Measurements from ENCODE around the gene KNDC1.

The KNDC1 gene

DNA sequence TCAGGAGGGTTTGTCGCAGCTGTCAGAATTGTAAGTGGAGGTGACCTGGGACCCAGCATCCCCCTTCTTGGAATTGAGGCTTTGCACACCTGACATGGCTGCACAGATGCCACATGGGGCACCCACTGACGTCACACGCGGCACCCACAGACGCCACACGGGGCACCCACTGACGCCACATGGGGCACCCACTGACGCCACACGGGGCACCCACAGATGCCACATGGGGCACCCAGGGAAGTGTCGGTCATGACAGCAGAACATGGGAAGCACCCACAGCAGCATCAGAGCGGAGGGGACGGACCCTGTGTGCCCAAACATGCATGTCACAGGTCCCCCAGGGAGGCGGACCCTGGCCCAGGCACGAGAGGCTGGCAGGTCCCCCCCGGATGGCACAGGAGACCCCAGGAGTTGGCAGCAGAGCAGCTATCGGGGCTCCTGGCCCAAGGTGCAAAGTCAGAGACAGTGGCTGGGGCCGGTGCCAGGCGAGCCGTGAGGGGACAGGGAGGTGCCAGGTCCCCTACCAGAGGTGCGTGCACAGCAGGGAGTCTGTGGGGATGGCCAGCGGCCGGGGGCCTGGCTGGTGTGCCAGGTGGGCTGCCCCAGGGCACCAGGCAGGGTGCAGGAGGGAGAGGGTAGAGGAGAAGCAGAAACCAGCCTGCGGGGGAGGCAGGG, 21.1 kb downstream of the KNDC1 start:
- H3K9me3 ChIP-seq (ENCODE audit: low read depth, low read length), result no peaks in the 10 kb centered on the region
- H3K4me3 ChIP-seq, result no peak overlapping the region
- no peak overlapping the region for H3K27ac ChIP-seq
- TF ChIP-seq POLR2AphosphoS5 (IDR thresholded peaks at IDR 0.05; ENCODE audit: borderline replicate concordance, low read depth, low read length), result no peak
- TF ChIP-seq EZH2 (IDR thresholded peaks at IDR 0.05), result no peak
- no peak for TF ChIP-seq FOXP2 (optimal IDR thresholded peaks at IDR 0.05; ENCODE audit: control extremely low read depth, extremely low read length, insufficient read depth)
- no peak for DNase-seq (ENCODE audit: low read depth, low spot score)
- no peak overlapping the region for H3K9ac ChIP-seq (ENCODE audit: insufficient read length)
- H3K36me3 ChIP-seq (ENCODE audit: insufficient read depth, low read length), result no peaks in the 10 kb centered on the region

DNA sequence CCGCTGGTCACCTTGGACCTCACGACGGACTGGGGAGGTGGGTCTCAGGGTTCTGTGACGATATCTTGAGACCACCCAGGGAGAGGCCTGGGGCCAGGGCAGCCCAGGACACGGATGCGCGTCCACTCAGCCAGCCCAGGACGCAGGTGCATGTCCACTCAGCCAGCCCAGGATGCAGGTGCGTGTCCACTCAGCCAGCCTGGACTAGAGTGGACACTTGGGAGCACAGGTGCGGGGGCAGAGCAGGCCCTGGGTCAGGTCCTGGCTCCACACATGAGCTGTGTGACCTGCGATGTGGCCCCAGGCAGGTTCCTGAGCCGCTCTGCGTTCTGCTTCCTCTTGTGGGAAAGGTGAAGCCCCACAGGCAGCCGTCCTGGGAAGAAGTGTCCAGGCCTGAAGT, 22.2 kb downstream of the KNDC1 start:
- DNase-seq (ENCODE audit: low read depth, low spot score), result no peak
- H3K27ac ChIP-seq, result no peak overlapping the region
- no peak overlapping the region for H3K9ac ChIP-seq (ENCODE audit: insufficient read length)
- H3K4me3 ChIP-seq, result no peak overlapping the region
- TF ChIP-seq EZH2 (IDR thresholded peaks at IDR 0.05) (no peak), POLR2AphosphoS5 (IDR thresholded peaks at IDR 0.05; ENCODE audit: borderline replicate concordance, low read depth, low read length) (no peak), FOXP2 (optimal IDR thresholded peaks at IDR 0.05; ENCODE audit: control extremely low read depth, extremely low read length, insufficient read depth) (no peak)
- H3K36me3 ChIP-seq (ENCODE audit: insufficient read depth, low read length), result no peaks in the 10 kb centered on the region
- H3K9me3 ChIP-seq (ENCODE audit: low read depth, low read length), result no peaks in the 10 kb centered on the region

DNA sequence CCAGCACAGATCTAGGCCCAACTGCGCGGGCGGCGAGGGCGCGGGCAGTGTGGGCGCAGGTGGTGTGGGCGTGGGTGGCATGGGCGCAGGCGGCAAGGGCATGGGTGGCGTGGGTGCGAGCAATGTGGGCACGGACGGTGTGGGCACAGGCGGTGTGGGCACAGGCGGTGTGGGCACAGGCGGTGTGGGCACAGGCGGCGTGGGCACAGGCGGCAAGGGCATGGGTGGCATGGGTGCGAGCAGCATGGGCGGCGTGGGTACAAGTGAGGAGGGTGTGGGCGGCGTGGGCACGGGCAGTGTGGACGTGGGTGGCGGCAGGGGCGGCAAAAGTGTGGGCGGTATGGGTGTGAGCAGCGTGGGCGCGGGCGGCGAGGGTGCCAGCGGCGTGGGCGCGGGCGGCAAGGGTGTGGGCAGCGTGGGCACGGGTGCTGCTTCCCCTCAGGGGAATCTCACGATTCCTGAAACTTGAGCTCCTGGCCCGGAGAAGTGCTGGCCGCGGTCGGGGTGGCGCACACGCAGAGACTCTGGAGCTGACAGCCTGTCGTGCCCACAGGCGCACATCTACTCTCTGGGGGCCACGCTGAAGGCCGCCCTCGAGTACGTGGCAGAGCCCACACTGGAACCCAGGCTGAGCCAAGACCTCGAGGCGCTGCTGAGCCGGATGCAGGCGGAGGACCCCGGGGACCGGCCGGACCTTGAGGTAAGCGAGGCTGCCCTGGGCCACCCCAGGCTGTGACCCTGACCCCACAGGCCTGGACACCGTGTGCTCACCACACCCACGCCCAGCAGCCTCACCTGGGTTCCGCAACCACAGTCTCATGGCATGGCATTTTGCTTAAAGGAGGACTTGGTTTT, 23.0 kb downstream of the KNDC1 start:
- TF ChIP-seq EZH2 (IDR thresholded peaks at IDR 0.05), result no peak
- no peak for TF ChIP-seq FOXP2 (optimal IDR thresholded peaks at IDR 0.05; ENCODE audit: control extremely low read depth, extremely low read length, insufficient read depth)
- TF ChIP-seq POLR2AphosphoS5 (IDR thresholded peaks at IDR 0.05; ENCODE audit: borderline replicate concordance, low read depth, low read length), result no peak
- Histone ChIP-seq H3K36me3 (ENCODE audit: insufficient read depth, low read length) (no peaks in the 10 kb centered on the region), H3K4me3 (no peak overlapping the region), H3K27ac (no peak overlapping the region), H3K9me3 (ENCODE audit: low read depth, low read length) (no peaks in the 10 kb centered on the region), H3K9ac (ENCODE audit: insufficient read length) (no peak overlapping the region)
- DNase-seq (ENCODE audit: low read depth, low spot score), result no peak

DNA sequence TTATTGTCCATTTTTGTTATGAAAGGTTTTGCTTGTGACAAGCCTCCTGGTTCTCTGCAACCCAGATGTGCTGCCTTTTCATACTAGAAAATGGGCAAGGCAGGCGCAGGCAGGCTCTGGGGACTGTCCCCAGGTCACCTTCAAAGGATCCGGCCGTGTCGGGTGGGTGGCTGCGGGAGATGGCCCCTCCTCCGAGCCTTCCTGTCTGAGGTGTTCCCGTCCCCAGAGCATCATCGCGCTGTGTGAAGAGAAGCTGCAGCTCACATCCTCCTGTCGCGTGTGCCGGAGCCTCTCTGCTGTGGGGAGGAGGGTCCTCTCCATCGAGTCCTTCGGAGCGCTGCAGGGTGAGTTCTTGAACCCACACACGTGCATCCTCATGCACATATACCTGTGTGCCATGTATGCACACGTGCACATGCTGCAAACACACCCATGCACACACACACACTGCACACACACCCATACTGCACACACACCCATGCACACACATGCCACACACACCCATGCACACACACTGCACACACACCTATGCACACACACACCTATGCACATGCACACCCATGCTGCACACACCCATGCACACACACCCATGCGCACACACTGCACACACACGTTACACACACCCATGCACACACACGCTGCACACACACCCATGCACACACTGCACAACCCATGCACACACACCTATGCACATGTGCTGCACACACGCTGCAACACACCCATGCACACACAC, 23.8 kb downstream of the KNDC1 start:
- Histone ChIP-seq H3K36me3 (ENCODE audit: insufficient read depth, low read length) (no peaks in the 10 kb centered on the region), H3K9ac (ENCODE audit: insufficient read length) (no peak overlapping the region), H3K9me3 (ENCODE audit: low read depth, low read length) (no peaks in the 10 kb centered on the region), H3K4me3 (no peak overlapping the region), H3K27ac (no peak overlapping the region)
- TF ChIP-seq POLR2AphosphoS5 (IDR thresholded peaks at IDR 0.05; ENCODE audit: borderline replicate concordance, low read depth, low read length) (no peak), EZH2 (IDR thresholded peaks at IDR 0.05) (no peak), FOXP2 (optimal IDR thresholded peaks at IDR 0.05; ENCODE audit: control extremely low read depth, extremely low read length, insufficient read depth) (no peak)
- no peak for DNase-seq (ENCODE audit: low read depth, low spot score)

DNA sequence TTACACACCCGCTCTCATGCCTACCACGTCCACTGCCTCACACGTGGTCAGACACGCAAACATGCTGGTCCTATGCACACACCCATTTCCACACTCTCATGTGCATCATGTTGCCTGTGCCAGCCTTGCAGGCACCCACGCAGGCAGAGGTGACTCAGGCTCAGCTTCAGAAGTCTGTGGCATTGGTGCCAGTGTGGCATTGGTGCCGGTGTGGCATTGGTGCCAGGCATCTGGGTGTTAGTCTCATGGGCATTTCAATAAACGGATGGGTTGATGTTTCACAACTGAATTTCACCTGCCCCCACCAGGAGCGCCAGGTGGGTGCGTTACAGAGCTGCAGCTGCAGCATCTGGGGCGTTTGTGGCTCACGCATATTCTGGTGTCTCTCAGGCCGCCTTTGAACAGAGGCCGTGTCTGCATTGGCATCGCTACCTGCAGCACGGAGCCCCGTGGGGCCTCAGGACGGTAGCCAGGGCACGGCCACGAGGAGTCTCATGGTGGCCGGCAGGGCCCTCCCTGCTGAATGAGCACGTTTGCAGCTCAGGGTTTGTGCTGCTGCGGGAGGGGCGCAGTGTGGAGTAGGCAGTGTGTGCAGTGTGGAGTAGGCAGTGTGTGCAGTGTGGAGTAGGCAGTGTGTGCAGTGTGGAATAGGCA, 24.7 kb downstream of the KNDC1 start:
- DNase-seq (ENCODE audit: low read depth, low spot score), result no peak
- H3K27ac ChIP-seq, result no peak overlapping the region
- no peak for TF ChIP-seq FOXP2 (optimal IDR thresholded peaks at IDR 0.05; ENCODE audit: control extremely low read depth, extremely low read length, insufficient read depth)
- no peak for TF ChIP-seq EZH2 (IDR thresholded peaks at IDR 0.05)
- TF ChIP-seq POLR2AphosphoS5 (IDR thresholded peaks at IDR 0.05; ENCODE audit: borderline replicate concordance, low read depth, low read length), result no peak
- H3K9ac ChIP-seq (ENCODE audit: insufficient read length), result no peak overlapping the region
- H3K36me3 ChIP-seq (ENCODE audit: insufficient read depth, low read length), result no peaks in the 10 kb centered on the region
- no peaks in the 10 kb centered on the region for H3K9me3 ChIP-seq (ENCODE audit: low read depth, low read length)
- no peak overlapping the region for H3K4me3 ChIP-seq

DNA sequence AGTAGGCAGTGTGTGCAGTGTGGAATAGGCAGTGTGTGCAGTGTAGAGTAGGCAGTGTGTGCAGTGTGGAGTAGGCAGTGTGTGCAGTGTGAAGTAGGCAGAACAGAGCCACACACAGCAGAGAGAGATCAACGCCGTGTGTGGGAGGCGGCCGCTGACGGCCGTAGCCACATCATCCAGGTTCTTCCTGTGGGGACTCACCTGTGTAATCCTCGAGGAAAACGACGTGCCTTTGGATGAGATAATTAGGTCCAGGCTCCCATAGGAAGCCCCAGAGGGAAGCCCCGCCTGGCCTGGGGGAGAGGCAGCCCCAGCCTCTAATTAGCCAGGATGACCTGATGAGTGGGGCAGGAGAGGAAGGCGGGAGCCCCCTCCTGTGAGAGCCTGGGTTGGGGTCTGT, 25.4 kb downstream of the KNDC1 start:
- TF ChIP-seq FOXP2 (optimal IDR thresholded peaks at IDR 0.05; ENCODE audit: control extremely low read depth, extremely low read length, insufficient read depth) (no peak), EZH2 (IDR thresholded peaks at IDR 0.05) (no peak), POLR2AphosphoS5 (IDR thresholded peaks at IDR 0.05; ENCODE audit: borderline replicate concordance, low read depth, low read length) (no peak)
- Histone ChIP-seq H3K27ac (no peak overlapping the region), H3K36me3 (ENCODE audit: insufficient read depth, low read length) (no peaks in the 10 kb centered on the region), H3K9me3 (ENCODE audit: low read depth, low read length) (no peaks in the 10 kb centered on the region), H3K4me3 (no peak overlapping the region), H3K9ac (ENCODE audit: insufficient read length) (no peak overlapping the region)
- DNase-seq (ENCODE audit: low read depth, low spot score), result no peak

DNA sequence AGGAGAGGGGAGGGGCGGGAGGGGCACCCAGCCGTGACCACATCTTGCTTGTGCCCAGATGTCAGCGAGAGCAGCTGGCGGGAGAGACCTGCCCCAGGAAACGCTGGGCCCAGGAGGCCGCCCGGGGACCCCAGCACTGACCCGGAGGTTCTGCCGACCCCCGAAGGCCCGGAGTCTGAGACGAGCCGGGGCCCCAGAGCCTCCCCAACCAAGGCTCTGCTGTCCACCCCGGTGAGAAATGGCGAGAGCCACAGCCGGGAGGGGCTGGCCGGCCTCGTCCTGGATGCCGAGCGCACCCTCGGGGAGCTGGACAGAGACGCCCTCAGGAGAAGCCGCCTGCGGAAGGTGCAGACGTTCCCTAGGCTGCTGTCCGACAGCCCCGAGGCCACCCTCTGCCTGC, 25.9 kb downstream of the KNDC1 start:
- Histone ChIP-seq H3K4me3 (no peak overlapping the region), H3K9ac (ENCODE audit: insufficient read length) (no peak overlapping the region), H3K9me3 (ENCODE audit: low read depth, low read length) (no peaks in the 10 kb centered on the region), H3K27ac (no peak overlapping the region), H3K36me3 (ENCODE audit: insufficient read depth, low read length) (no peaks in the 10 kb centered on the region)
- TF ChIP-seq FOXP2 (optimal IDR thresholded peaks at IDR 0.05; ENCODE audit: control extremely low read depth, extremely low read length, insufficient read depth) (no peak), EZH2 (IDR thresholded peaks at IDR 0.05) (no peak), POLR2AphosphoS5 (IDR thresholded peaks at IDR 0.05; ENCODE audit: borderline replicate concordance, low read depth, low read length) (no peak)
- no peak for DNase-seq (ENCODE audit: low read depth, low spot score)

All from SK-N-MC (cell line).